GM23338 (cell line): ENCODE results near the gene GRIK1. TPM values are rescaled to one million over a fixed set of nuclear protein-coding genes. Genes with fewer than 3 reads are reported as not detected.

ENCODE experiments used
- ATAC-seq: fragments of 200-7000 bp; cut with Tn5 transposase; 3 replicates; pipeline ENCODE4 v1.9.1; 2020
- DNase-seq: peaks from one replicate; pipeline ENCODE4 v3.0.0-alpha.2; 2015; ENCODE audit warnings: low spot score
- H2AFZ ChIP-seq: fragments of 200-600 bp; sonication (generic); 2 replicates; pipeline ENCODE4 v1.8.0; 2016; ENCODE audit warnings: antibody characterized with exemption, mild to moderate bottlenecking, moderate library complexity
- H3F3A ChIP-seq: fragments of 200-600 bp; sonication (generic); replicated peaks from 2 replicates; pipeline ENCODE4 v1.8.0; 2017; ENCODE audit warnings: antibody characterized with exemption, mixed run types, low read depth
- H3K27ac ChIP-seq: fragments of 200-600 bp; sonication (generic); 2 replicates; pipeline ENCODE4 v1.6.1; 2016; ENCODE audit warnings: low read depth
- H3K27me3 ChIP-seq: fragments of 200-600 bp; sonication (generic); 2 replicates; pipeline ENCODE4 v1.8.0; 2016; ENCODE audit warnings: mild to moderate bottlenecking, mixed run types, moderate library complexity; ENCODE audit not compliant: insufficient read depth
- H3K36me3 ChIP-seq: fragments of 200-600 bp; sonication (generic); 2 replicates; pipeline ENCODE4 v1.8.0; 2016; ENCODE audit warnings: mild to moderate bottlenecking; ENCODE audit not compliant: insufficient read depth
- H3K4me1 ChIP-seq: fragments of 200-600 bp; sonication (generic); 2 replicates; pipeline ENCODE4 v1.8.0; 2016; ENCODE audit warnings: mild to moderate bottlenecking, moderate library complexity; ENCODE audit not compliant: insufficient read depth
- H3K4me2 ChIP-seq: fragments of 200-600 bp; sonication (generic); 2 replicates; pipeline ENCODE4 v1.7.1; 2017; ENCODE audit warnings: mixed run types
- H3K4me3 ChIP-seq: fragments of 200-600 bp; sonication (generic); 2 replicates; pipeline ENCODE4 v1.6.1; 2016; ENCODE audit warnings: mixed run types
- H3K79me2 ChIP-seq: fragments of 200-600 bp; sonication (generic); replicated peaks from 2 replicates; pipeline ENCODE4 v1.8.0; 2017; ENCODE audit warnings: mild to moderate bottlenecking; ENCODE audit not compliant: insufficient read depth
- H3K9me2 ChIP-seq: fragments of 200-600 bp; sonication (generic); 2 replicates; pipeline ENCODE4 v1.8.0; 2017; ENCODE audit not compliant: insufficient read depth
- H4K20me1 ChIP-seq: fragments of 200-600 bp; sonication (generic); replicated peaks from 2 replicates; pipeline ENCODE4 v1.8.0; 2017; ENCODE audit warnings: mild to moderate bottlenecking; ENCODE audit not compliant: insufficient read depth
- H3K27ac Mint-ChIP-seq: 2 replicates; pipeline ENCODE4 v1.8.0; 2020; ENCODE audit warnings: inconsistent platforms, mild to moderate bottlenecking, moderate library complexity, mixed read lengths
- H3K27me3 Mint-ChIP-seq: 3 replicates; pipeline ENCODE4 v1.8.0; 2022; ENCODE audit warnings: low read depth, mild to moderate bottlenecking, moderate library complexity, mixed read lengths, inconsistent platforms; ENCODE audit not compliant: insufficient read depth, poor library complexity
- H3K36me3 Mint-ChIP-seq: 3 replicates; pipeline ENCODE4 v1.8.0; 2021; ENCODE audit warnings: low read depth, mild to moderate bottlenecking, inconsistent platforms, moderate library complexity, mixed read lengths
- H3K4me1 Mint-ChIP-seq: 3 replicates; pipeline ENCODE4 v1.8.0; 2020; ENCODE audit warnings: mild to moderate bottlenecking, inconsistent platforms, mixed read lengths
- H3K4me3 Mint-ChIP-seq: 3 replicates; pipeline ENCODE4 v1.8.0; 2021; ENCODE audit warnings: moderate library complexity, mild to moderate bottlenecking, inconsistent platforms, mixed read lengths
- H3K9me3 Mint-ChIP-seq: 3 replicates; pipeline ENCODE4 v1.8.0; 2020; ENCODE audit warnings: moderate library complexity, mild to moderate bottlenecking, inconsistent platforms, mixed read lengths
- CREB1 ChIP-seq: fragments of 250-450 bp; sonication (Bioruptor Pico); IDR thresholded peaks from 2 replicates; pipeline ENCODE4 v1.5.0; 2020; ENCODE audit warnings: low read depth, mild to moderate bottlenecking, moderate library complexity
- CTCF ChIP-seq, 2 experiments: fragments of 200-600 bp in 1 of 2; sonication (generic) in 1 of 2; conservative IDR thresholded peaks; 2 replicates each; pipeline versions ENCODE4 v1.5.1 to v1.6.1; 2016 to 2017; ENCODE audit warnings: antibody characterized with exemption in 2 of 2, low read depth in 2 of 2, mild to moderate bottlenecking in 2 of 2, moderate library complexity in 1 of 2
- EZH2phosphoT487 ChIP-seq: fragments of 200-600 bp; sonication (generic); IDR thresholded peaks from one replicate; pipeline ENCODE4 v1.8.1; 2018; ENCODE audit warnings: antibody characterized with exemption; ENCODE audit not compliant: unreplicated experiment
- JUNB ChIP-seq: IDR thresholded peaks from one replicate; pipeline ENCODE4 v1.6.1; 2016; ENCODE audit warnings: antibody characterized with exemption; ENCODE audit not compliant: unreplicated experiment
- REST ChIP-seq: IDR thresholded peaks from one replicate; pipeline ENCODE4 v1.6.1; 2018; ENCODE audit warnings: antibody characterized with exemption; ENCODE audit not compliant: unreplicated experiment
- STAT1 ChIP-seq: IDR thresholded peaks from one replicate; pipeline ENCODE4 v1.6.1; 2016; ENCODE audit warnings: antibody characterized with exemption; ENCODE audit not compliant: unreplicated experiment
- ZNF462 ChIP-seq: fragments of 250-450 bp; sonication (Bioruptor Pico); IDR thresholded peaks from 2 replicates; pipeline ENCODE4 v1.5.0; 2020; ENCODE audit warnings: mild to moderate bottlenecking, moderate library complexity
- polyA plus RNA-seq: library from polyadenylated mRNA; unstranded; fragments of >200 nt; fragmentation: Nextera tagmentation; extraction: Ambion mirVana; gene quantifications from 2 replicates; pipeline ENCODE4 v1.2.1, GENCODE V29; 2016
- total RNA-seq: library from RNA; depleted of rRNA; stranded (reverse); fragments of >200 nt; shearing (Covaris generic); gene quantifications from 2 replicates; pipeline ENCODE4 v1.2.3, GENCODE V29; 2014

GRIK1 gene
- total and polyA plus RNA-seq, 2 experiments from 2014 or later = 0.18 to 0.42 TPM

- TF ChIP-seq CTCF (conservative IDR thresholded peaks at IDR 0.05; ENCODE audit: low read depth in 2 of 2) (no peak), CREB1 (CRISPR knock-in tag) (no peak), EZH2phosphoT487 (no peak), JUNB (no peak)
- H3K27ac Mint-ChIP-seq = no peak overlapping the region
- Histone ChIP-seq H3K79me2 (no peaks in the 10 kb centered on the region), H3K4me2 (no peak overlapping the region), H3K27ac (no peak overlapping the region), H3K36me3 (no peaks in the 10 kb centered on the region), H3K4me1 (no peaks in the 10 kb centered on the region), H3K27me3 (no peaks in the 10 kb centered on the region), H4K20me1 (no peaks in the 10 kb centered on the region), H3K4me3 (no peak overlapping the region), H2AFZ (no peak overlapping the region), H3K9me2 (0 out of 2 replicates have a peak, but pooled peaks cover 4% of the 10 kb centered on the region), H3F3A (no peaks in the 10 kb centered on the region)
- no peak for ATAC-seq
- H3K4me1 Mint-ChIP-seq = no peaks in the 10 kb centered on the region
- H3K9me3 Mint-ChIP-seq = peaks cover 25% of the 10 kb centered on the region
- no peaks in the 10 kb centered on the region for H3K27me3 Mint-ChIP-seq
- no peak overlapping the region for H3K4me3 Mint-ChIP-seq
- peaks cover 25% of the 10 kb centered on the region for H3K36me3 Mint-ChIP-seq
- DNase-seq = no peak
These were observed 413.3 kb downstream of the GRIK1 start for GRCh38 chr21:29526545-29526944.

GRCh38 chr21:29524055-29524454 lies 415.7 kb downstream of the GRIK1 start:
- Histone ChIP-seq H3F3A (no peaks in the 10 kb centered on the region), H3K79me2 (no peaks in the 10 kb centered on the region), H3K36me3 (no peaks in the 10 kb centered on the region), H4K20me1 (no peaks in the 10 kb centered on the region), H3K27ac (no peak overlapping the region), H3K9me2 (0 out of 2 replicates have a peak, but pooled peaks cover 4% of the 10 kb centered on the region), H2AFZ (no peak overlapping the region), H3K27me3 (no peaks in the 10 kb centered on the region), H3K4me1 (no peaks in the 10 kb centered on the region), H3K4me3 (no peak overlapping the region), H3K4me2 (no peak overlapping the region)
- no peak for DNase-seq
- ATAC-seq = no peak
- Mint-ChIP-seq H3K9me3 (peaks cover 25% of the 10 kb centered on the region), H3K27me3 (no peaks in the 10 kb centered on the region), H3K4me3 (no peak overlapping the region), H3K4me1 (no peaks in the 10 kb centered on the region), H3K27ac (no peak overlapping the region), H3K36me3 (peaks cover 25% of the 10 kb centered on the region)
- no peak for TF ChIP-seq ZNF462 (CRISPR knock-in tag)
- no peak for TF ChIP-seq REST
- no peak for TF ChIP-seq EZH2phosphoT487
- no peak for TF ChIP-seq CREB1 (CRISPR knock-in tag)
- no peak for TF ChIP-seq STAT1
- no peak for TF ChIP-seq CTCF (conservative IDR thresholded peaks at IDR 0.05; ENCODE audit: low read depth in 2 of 2)
